Mucosa of descending colon (tissue), 3 donors: ENCODE measurements around the gene YIPF6. TPM values are rescaled to one million over a fixed set of nuclear protein-coding genes. Genes with fewer than 3 reads are reported as not detected.

Source experiments
- ATAC-seq: fragments of 200-7000 bp; cut with Tn5 transposase; one replicate; pipeline ENCODE4 v1.9.1; 2020; ENCODE audit warnings: mild to moderate bottlenecking, moderate library complexity
- DNase-seq, 3 donors: peaks; one replicate each; pipeline ENCODE4 v3.0.0-alpha.2; 2020
- H3K36me3 ChIP-seq: fragments of 200-600 bp; one replicate; pipeline ENCODE4 v1.8.0; 2021; ENCODE audit warnings: low read depth, mild to moderate bottlenecking
- H3K4me1 ChIP-seq: fragments of 200-600 bp; one replicate; pipeline ENCODE4 v1.8.0; 2021; ENCODE audit warnings: low read depth, mild to moderate bottlenecking
- H3K4me3 ChIP-seq: fragments of 200-600 bp; one replicate; pipeline ENCODE4 v1.8.0; 2021; ENCODE audit warnings: mild to moderate bottlenecking
- H3K9me3 ChIP-seq: fragments of 200-600 bp; one replicate; pipeline ENCODE4 v1.8.0; 2021; ENCODE audit warnings: mild to moderate bottlenecking
- intact Hi-C, 2 donors: fragments of 100-400 bp; cut with DNase I in 1 of 2; cut with micrococcal nuclease in 1 of 2; formaldehyde crosslinking; loops; one replicate each; pipeline versions ENCODE4 v1.11.0 to v1.11.1; 2022; cut with DNase I, micrococcal nuclease
- long read RNA-seq, 2 donors: library from polyadenylated mRNA; unstranded; transcript quantifications; one replicate each; pipeline ENCODE4 v2.0.0, GENCODE V29; 2019 to 2021
- total RNA-seq, 3 donors: library from RNA; stranded (reverse); fragmentation: NEBNext Ultra II Directional in 2 of 3; extraction: Animal tissue kit (Norgen Biotek cat#: 25700) in 2 of 3; gene quantifications; one replicate each; pipeline versions ENCODE4 v1.2.1 to v1.2.4, GENCODE V29; 2021 to 2023
- TF ChIP-seq, protein P1 (sequence below): fragments of 200-600 bp; IDR thresholded peaks from one replicate; pipeline ENCODE4 v1.8.0; 2022; ENCODE audit warnings: antibody characterized with exemption, mild to moderate bottlenecking
- donor health status: DM: no; HTN: no; CAD: no; lungs with moderate emphysema.
- donor health status: DM: no; HTN: no; CAD: no.
- donor health status: DM: no; HTN: yes; CAD: no.

Gene YIPF6, protein sequence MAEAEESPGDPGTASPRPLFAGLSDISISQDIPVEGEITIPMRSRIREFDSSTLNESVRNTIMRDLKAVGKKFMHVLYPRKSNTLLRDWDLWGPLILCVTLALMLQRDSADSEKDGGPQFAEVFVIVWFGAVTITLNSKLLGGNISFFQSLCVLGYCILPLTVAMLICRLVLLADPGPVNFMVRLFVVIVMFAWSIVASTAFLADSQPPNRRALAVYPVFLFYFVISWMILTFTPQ
- total RNA-seq, result 10 to 100 TPM; 43.4 to 43.9 (median 43.6) TPM
- long read RNA-seq, donor 1, full-length matches to known transcripts, result 25 of 31 reads
- long read RNA-seq, donor 1, partial matches to known transcripts, result 1 of 31 reads
- long read RNA-seq, donor 1, other reads (novel, unspliced or antisense), result 5 of 31 reads
- long read RNA-seq, donor 2, full-length matches to known transcripts, result 31 of 33 reads
- long read RNA-seq, donor 2, partial matches to known transcripts, result 0 of 33 reads
- long read RNA-seq, donor 2, other reads (novel, unspliced or antisense), result 2 of 33 reads

DNA sequence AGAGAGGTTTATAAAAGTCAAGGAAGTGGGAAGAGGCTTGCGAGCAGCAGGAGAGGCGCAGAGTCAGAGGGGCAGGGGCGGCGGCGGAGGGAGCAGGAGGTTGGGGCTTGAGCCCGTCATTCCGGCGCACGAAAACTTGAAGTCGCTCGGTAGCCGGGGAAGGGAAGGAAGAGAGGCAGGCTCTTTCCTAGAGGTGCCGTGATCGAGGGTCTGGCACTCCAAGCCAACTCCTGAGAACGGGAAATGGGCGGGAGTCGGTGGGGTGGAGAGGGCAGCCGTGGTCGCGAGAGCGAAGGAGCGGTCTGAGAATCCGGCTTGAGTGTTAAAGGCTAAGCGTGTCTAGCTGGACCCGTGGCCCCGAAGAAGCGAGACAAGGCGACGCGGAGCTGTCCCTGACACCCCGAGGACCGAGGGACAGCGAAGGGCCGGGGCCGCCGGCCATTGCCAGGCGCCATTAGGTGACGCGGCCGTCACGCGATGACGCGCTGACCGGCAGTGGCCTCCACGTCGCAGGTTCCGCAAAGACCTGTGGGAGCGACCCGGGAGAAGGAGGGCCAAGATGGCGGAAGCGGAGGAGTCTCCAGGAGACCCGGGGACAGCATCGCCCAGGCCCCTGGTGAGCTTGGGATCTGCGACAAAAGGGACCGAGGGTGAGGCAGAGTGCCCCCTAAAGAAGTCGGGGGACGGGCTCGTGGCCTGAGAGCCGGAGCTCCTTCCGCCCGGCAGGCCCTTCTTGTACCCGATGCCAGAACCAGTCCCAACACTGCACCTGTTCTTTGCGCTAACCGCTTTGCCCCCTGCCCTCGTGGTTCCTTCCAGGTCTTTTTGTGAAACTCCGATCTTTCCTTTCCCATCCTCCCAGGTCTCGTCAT lies at the start of gene YIPF6:
Gene YIPF6 (plus strand): TSS at position 544 of the 872 bp plus-strand sequence. CDS start 16 bp downstream, at position 560.
- Histone ChIP-seq H3K9me3 (no peaks in the 10 kb centered on the region), H3K4me3 (peak within 1 kb of the TSS; percentile 57), H3K4me1 (no peaks in the 10 kb centered on the region), H3K36me3 (no peaks in the 10 kb centered on the region)
- DNase-seq (peak; percentile 81 to 87 (median 84)), ATAC-seq (peak; percentile 99)
- TF ChIP-seq, protein P1, sequence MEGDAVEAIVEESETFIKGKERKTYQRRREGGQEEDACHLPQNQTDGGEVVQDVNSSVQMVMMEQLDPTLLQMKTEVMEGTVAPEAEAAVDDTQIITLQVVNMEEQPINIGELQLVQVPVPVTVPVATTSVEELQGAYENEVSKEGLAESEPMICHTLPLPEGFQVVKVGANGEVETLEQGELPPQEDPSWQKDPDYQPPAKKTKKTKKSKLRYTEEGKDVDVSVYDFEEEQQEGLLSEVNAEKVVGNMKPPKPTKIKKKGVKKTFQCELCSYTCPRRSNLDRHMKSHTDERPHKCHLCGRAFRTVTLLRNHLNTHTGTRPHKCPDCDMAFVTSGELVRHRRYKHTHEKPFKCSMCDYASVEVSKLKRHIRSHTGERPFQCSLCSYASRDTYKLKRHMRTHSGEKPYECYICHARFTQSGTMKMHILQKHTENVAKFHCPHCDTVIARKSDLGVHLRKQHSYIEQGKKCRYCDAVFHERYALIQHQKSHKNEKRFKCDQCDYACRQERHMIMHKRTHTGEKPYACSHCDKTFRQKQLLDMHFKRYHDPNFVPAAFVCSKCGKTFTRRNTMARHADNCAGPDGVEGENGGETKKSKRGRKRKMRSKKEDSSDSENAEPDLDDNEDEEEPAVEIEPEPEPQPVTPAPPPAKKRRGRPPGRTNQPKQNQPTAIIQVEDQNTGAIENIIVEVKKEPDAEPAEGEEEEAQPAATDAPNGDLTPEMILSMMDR, result no peak
- intact Hi-C loops, result no loop called here

DNA sequence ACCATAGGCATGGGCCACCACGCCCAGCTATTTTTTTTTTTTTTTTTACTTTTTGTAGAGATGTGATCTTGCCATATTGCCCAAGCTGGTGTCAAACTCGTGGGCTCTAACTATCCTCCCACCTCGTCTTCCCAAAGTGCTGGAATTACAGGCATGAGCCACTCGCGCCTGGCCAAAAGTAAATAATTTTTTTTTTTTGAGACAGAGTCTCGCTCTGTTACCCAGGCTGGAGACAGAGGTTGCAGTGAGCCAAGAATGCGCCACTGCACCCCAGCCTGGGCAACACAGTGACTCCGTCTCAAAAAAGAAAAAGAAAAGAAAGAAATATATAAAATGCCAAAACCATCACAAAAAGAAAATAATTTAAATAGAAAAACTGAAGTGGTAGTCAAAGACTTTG lies 47.1 kb upstream of the YIPF6 start:
- Histone ChIP-seq H3K9me3 (no peaks in the 10 kb centered on the region), H3K4me3 (no peak overlapping the region), H3K4me1 (no peaks in the 10 kb centered on the region), H3K36me3 (no peaks in the 10 kb centered on the region)
- DNase-seq (no peak), ATAC-seq (no peak)
- TF ChIP-seq, protein P1, result no peak
- intact Hi-C loops, result no loop called here

DNA sequence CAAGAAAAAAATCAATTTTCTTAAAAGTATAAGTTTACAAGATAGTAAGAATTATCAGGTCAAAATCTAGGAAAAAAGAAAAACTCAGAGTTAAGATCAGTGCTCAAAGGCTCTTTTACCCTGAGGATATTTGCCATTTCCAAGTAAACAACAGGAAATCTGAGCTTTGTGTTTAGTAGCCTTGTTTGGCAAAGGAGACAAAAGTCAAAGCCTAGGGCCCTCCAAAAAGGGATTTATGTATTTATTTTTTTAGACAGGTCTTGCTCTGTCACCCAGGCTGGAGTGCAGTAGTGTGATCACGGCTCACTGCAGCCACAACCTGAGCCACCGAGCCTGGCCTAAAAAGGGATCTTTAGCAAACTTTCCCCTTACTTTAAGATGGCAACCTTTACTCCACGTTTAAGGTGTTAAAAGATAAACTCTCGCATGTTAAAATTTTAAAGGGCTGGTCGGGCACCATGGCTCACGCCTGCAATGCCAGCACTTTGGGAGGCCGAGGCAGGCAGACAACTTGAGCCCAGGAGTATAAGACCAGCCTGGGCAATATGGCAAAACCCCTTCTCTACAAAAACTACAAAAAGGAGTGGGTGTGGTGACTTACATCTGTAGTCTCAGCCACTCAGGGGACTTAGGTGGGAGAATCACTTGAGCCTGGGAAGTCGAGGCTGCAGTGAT lies 44.2 kb upstream of the YIPF6 start:
- H3K9me3 ChIP-seq, result no peaks in the 10 kb centered on the region

DNA sequence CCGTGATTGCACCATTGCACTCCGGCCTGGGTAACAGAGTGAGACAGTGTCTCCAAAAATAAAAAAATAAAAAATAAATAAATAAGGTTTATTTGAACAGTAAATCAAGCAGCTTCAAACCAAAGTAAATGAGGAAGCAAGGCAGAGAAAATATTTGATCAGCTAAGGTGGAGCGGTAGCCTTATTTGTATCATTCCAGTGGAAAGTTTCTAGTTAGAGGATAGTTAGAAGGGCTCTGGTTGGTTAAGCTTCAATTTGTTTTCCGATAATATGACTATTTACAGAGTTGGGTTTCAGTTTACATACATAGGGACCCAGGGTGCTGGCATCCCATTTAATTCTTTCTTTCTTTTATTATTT lies 43.7 kb upstream of the YIPF6 start:
- TF ChIP-seq, protein P1, result no peak
- ATAC-seq, result no peak
- Histone ChIP-seq H3K4me3 (no peak overlapping the region), H3K9me3 (no peaks in the 10 kb centered on the region), H3K4me1 (no peaks in the 10 kb centered on the region), H3K36me3 (no peaks in the 10 kb centered on the region)
- intact Hi-C loops, result no loop called here
- DNase-seq, result no peak

More for the DNA sequence above, 44.2 kb upstream of the YIPF6 start:
- H3K4me3 ChIP-seq, result no peak overlapping the region
- intact Hi-C loops, result no loop called here
- H3K36me3 ChIP-seq, result no peaks in the 10 kb centered on the region
- TF ChIP-seq, protein P1, result no peak
- no peak for DNase-seq
- ATAC-seq, result no peak
- no peaks in the 10 kb centered on the region for H3K4me1 ChIP-seq

DNA sequence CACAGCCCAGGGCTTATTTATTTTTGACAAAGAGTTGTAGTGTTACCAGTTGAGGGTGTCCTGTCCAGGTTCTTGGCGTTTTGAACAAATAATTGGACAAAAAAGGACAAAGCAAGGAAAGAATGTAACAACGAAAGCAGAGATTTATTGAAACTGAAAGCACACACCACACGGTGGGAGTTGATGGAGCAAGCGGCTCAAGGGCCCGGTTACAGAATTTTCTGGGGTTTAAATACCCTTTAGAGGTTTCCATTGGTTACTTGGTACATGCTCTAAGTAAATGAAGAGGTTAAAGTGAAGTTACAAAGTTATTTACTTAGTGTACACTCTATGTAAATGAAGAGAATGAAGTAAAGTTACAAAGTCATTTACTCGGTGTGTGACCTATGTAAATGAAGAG lies 37.8 kb upstream of the YIPF6 start:
- TF ChIP-seq, protein P1, result no peak
- Histone ChIP-seq H3K9me3 (no peaks in the 10 kb centered on the region), H3K36me3 (no peaks in the 10 kb centered on the region), H3K4me3 (no peak overlapping the region), H3K4me1 (no peaks in the 10 kb centered on the region)
- DNase-seq, result no peak
- intact Hi-C loops, result loop anchor here in 1 of 2 donors (10.0 kb wide), 1 partner anchor 266 kb away; no protein-coding TSS in a partner anchor
- no peak for ATAC-seq
